ENCODE results near the gene TUBB3. TPM values are rescaled to one million over a fixed set of nuclear protein-coding genes. Genes with fewer than 3 reads are reported as not detected.

The TUBB3 gene
- total and polyA plus RNA-seq, 9 of the 15 experiments (the other 6 are each of a cell fraction or from before 2014, with no cell fraction given), result 0.18 to 12.5 (median 5.0) TPM

GRCh38 chr16:89922884-89923639 lies at the start of gene TUBB3 (continued):
- no peak for TF ChIP-seq ZHX1 (conservative IDR thresholded peaks at IDR 0.05; ENCODE audit: low read length)
- no peak for TF ChIP-seq C11orf30 (IDR thresholded peaks at IDR 0.05; ENCODE audit: low read depth)
- 0 out of 2 replicates have a peak, but pooled peaks have one; percentile 15 for TF ChIP-seq CAMTA2 (CRISPR knock-in tag; conservative IDR thresholded peaks at IDR 0.05)
- TF ChIP-seq, protein P1, sequence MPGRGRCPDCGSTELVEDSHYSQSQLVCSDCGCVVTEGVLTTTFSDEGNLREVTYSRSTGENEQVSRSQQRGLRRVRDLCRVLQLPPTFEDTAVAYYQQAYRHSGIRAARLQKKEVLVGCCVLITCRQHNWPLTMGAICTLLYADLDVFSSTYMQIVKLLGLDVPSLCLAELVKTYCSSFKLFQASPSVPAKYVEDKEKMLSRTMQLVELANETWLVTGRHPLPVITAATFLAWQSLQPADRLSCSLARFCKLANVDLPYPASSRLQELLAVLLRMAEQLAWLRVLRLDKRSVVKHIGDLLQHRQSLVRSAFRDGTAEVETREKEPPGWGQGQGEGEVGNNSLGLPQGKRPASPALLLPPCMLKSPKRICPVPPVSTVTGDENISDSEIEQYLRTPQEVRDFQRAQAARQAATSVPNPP (IDR thresholded peaks at IDR 0.05; ENCODE audit: borderline replicate concordance, insufficient read depth, insufficient read length), result no peak
- TF ChIP-seq, protein P2, sequence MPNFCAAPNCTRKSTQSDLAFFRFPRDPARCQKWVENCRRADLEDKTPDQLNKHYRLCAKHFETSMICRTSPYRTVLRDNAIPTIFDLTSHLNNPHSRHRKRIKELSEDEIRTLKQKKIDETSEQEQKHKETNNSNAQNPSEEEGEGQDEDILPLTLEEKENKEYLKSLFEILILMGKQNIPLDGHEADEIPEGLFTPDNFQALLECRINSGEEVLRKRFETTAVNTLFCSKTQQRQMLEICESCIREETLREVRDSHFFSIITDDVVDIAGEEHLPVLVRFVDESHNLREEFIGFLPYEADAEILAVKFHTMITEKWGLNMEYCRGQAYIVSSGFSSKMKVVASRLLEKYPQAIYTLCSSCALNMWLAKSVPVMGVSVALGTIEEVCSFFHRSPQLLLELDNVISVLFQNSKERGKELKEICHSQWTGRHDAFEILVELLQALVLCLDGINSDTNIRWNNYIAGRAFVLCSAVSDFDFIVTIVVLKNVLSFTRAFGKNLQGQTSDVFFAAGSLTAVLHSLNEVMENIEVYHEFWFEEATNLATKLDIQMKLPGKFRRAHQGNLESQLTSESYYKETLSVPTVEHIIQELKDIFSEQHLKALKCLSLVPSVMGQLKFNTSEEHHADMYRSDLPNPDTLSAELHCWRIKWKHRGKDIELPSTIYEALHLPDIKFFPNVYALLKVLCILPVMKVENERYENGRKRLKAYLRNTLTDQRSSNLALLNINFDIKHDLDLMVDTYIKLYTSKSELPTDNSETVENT (CRISPR knock-in tag; IDR thresholded peaks at IDR 0.05), result 0 out of 2 replicates have a peak, but pooled peaks have one; percentile 2
- peak; percentile 66 for TF ChIP-seq GTF2B (IDR thresholded peaks at IDR 0.05; ENCODE audit: extremely low read depth, insufficient read length)
- TF ChIP-seq ZNF830 (CRISPR knock-in tag; IDR thresholded peaks at IDR 0.05), result no peak
- TF ChIP-seq, protein P3, sequence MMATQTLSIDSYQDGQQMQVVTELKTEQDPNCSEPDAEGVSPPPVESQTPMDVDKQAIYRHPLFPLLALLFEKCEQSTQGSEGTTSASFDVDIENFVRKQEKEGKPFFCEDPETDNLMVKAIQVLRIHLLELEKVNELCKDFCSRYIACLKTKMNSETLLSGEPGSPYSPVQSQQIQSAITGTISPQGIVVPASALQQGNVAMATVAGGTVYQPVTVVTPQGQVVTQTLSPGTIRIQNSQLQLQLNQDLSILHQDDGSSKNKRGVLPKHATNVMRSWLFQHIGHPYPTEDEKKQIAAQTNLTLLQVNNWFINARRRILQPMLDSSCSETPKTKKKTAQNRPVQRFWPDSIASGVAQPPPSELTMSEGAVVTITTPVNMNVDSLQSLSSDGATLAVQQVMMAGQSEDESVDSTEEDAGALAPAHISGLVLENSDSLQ (IDR thresholded peaks at IDR 0.05), result no peak
- no peak for TF ChIP-seq STAG1 (CRISPR knock-in tag; IDR thresholded peaks at IDR 0.05; ENCODE audit: borderline replicate concordance)
- 0 out of 2 replicates have a peak, but pooled peaks have one; percentile 37 for TF ChIP-seq SUPT5H (IDR thresholded peaks at IDR 0.05)
- no peak for TF ChIP-seq ZNF316 (IDR thresholded peaks at IDR 0.05)
- peak; percentile 71 for TF ChIP-seq ZFX (CRISPR knock-in tag; IDR thresholded peaks at IDR 0.05)
- TF ChIP-seq HBP1 (CRISPR knock-in tag; IDR thresholded peaks at IDR 0.05), result no peak
- TF ChIP-seq PPARD (CRISPR knock-in tag; IDR thresholded peaks at IDR 0.05), result no peak
- TF ChIP-seq BRCA1 (IDR thresholded peaks at IDR 0.05), result no peak
- no peak for TF ChIP-seq BRCA1 (CRISPR knock-in tag; IDR thresholded peaks at IDR 0.05)
- TF ChIP-seq HMGN3 (IDR thresholded peaks at IDR 0.05; ENCODE audit: borderline replicate concordance, extremely low read depth, insufficient read length, low read depth, low read length), result peak; percentile 55
- TF ChIP-seq TARDBP (IDR thresholded peaks at IDR 0.05), result no peak
- no peak for TF ChIP-seq THRAP3 (IDR thresholded peaks at IDR 0.05; ENCODE audit: borderline replicate concordance)

Measured in K562 (cell line).